Lower leg skin (tissue), 3 donors: ENCODE data around the gene SRRT.

ENCODE experiments used
- CTCF ChIP-seq, 3 donors: fragments of 450-650 bp; IDR thresholded peaks; one replicate each; pipeline ENCODE4 v1.5.1; 2016; ENCODE audit warnings: antibody characterized with exemption in 3 of 3, mild to moderate bottlenecking in 3 of 3, moderate library complexity in 2 of 3
- POLR2A ChIP-seq, 2 donors: fragments of 450-650 bp; IDR thresholded peaks; one replicate each; pipeline ENCODE4 v1.6.1; 2016 to 2017; ENCODE audit warnings: antibody characterized with exemption in 2 of 2, mild to moderate bottlenecking in 1 of 2, moderate library complexity in 1 of 2

GRCh38 chr7:100865938-100866728 is 8.8 kb upstream of the SRRT start:
- no peak for TF ChIP-seq CTCF (IDR thresholded peaks at IDR 0.05)
- no peak for TF ChIP-seq POLR2A (IDR thresholded peaks at IDR 0.05)
